ENCODE measurements around the gene TMEM39B.
A peak's percentile ranks its signal among the peaks of the same experiment; 100 is the strongest.
"Not testable (repeated sequence)": the region's sequence is repeated elsewhere in the genome, so short reads cannot be mapped to it uniquely, and the experiment has no call there.

Gene TMEM39B

DNA sequence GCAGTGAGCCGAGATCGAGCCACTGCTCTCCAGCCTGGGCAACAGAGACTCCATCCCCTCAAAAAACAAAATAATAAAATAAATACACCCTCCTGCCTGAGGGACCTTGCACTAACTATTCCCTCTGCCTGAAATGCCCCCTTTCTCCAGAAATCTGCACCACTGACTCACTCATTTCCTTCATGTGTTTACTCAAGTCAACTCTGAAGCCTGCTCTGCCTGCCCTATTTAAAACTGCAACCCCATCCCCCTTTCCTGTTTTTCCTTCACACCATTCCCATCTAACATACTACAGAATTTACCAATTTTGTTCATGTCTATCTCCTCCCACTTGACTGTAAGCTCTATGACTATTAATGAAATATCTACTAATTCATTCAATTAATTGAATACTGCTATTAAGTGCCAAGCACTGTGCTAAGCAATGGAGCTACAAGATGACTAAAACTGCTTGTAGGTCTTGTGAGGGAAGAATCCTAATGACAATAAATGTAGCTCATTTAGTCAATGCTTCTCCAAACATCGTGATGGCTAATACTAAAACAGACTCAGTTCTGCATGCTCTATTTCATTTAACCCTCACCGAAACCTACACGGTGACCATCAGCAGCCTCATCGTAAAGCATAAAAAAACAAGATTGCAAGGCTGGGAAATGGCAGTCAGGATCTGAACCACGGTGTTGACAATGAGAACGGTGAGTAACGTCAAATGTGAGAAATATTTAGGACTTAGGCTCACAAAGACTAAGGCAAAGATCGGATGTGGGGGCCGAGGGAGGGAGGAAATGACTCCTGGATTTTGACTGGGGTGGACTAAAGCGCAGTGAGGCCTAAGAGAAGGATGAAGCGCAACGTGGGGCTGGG lies 749 bp upstream of the TMEM39B start:
- no peak for DNase-seq (ENCODE audit: low read depth)

DNA sequence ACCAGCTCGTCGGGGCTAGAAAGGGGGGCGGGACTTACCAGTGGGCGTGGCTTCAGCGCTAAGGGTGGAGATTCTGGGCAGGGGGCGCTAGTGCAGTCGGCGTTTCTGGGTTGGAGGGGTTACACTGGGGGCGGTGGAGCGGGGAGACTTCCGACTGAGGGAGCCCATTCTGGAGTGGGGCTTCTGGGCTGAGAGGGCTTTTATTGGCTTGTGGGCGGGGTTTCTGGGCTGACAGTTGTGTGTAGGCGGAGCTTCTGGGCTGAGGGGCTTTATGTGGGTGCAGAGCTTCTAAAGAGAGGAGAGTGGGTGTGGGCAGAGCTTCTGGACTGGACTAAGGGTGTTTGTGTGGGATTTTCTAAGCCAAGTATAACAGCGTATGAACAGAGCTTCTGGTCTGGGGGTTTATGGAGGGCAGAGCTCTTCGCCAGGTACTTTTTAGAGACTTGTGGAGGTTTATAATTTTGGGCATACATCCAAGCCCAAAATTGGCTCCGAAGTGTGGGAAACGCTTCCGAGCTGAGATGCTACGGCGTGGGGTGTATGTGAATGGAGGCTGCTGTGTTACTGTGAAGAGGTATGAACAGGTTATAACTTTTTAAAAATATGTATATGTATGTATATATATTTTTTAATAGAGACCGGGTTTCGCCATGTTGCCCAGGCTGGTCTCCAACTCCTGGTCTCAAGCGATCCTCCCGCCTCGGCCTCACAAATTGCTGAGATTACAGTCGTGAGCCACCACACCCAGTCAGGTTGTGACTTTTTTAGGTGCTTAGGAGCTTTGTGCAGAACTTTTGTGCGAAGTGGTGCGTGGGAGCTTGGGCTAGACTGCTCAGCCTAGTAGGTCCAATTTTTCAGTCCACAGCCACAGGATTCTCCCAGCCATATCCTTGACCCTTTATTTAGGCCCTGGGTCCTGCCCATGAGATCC lies 825 bp downstream of the TMEM39B start:
- no peak for DNase-seq (ENCODE audit: low read depth)

DNA sequence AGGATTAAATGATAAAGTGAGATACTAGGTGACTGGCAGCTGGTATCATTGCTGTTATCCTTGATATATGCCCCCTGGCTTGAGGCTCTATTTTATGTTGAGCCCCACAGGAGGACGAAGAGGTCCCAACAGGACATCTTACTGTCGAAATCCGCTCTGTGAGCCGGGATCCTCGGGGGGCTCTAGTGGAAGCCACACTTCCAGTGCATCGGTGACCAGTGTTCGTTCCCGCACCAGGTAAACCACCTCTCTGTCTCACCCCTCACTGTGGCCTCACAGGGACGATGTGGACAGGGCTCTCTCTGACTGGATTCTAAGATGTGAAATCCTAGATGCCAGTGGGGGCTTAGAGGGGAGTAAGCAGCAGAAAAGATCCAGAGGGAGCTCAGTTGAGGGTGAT lies 2.1 kb downstream of the TMEM39B start:
- no peak for DNase-seq (ENCODE audit: low read depth)

DNA sequence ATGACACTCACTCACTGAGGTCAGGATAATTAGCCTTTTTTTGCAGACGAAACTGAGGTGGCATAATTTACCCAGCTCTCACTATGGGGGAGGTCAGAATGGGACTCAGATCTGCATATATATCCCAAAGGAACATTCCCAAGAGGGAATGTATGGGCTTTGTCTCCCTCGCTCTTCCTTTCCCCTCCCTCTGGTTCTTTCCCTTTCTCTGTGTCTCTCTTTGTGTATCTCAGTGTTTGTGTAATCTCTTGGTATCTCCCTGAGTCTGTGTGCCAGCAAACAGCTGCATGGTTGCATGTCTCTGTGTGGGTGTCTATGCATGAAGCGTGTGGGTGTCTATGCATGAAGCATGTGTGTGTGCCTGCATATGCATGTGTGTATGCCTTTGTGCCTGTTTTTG lies 4.7 kb downstream of the TMEM39B start:
- no peak for DNase-seq (ENCODE audit: low read depth)

DNA sequence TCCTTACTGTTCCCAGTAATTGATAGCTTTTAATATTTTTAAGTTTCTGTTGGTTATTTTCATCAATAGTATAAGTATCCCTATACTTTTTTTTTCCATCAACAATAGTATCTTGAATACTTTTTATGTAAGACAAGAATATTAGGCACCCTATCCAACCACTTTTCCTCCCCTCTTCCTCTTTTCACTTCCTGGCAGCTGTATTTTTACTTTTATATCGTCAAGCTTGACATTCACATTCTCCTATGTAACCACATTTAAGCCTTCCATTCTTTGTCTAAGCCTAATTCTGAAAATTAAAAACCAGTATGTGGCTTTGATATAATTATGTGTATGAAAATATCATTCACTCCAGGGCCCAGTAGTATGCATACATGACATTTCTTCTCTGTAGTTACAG lies 9.3 kb downstream of the TMEM39B start:
- DNase-seq (ENCODE audit: low read depth), result no peak

DNA sequence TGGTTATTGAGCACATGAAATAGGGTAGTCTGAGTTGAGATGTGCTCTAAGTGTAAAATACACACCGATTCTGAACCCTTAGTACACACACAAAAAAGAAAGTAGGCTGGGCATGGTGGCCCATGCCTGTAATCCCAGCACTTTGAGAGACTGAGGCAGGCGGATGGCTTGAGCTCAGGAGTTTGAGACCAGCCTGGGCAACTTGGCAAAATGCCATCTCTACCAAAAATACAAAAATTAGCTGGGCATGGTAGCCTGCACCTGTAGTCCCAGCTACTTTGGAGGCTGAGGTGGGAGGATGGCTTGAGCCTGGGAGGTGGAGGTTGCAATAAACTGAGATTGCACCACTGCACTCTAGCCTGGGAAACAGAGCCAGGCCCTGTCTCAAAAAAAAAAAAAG lies 13.6 kb downstream of the TMEM39B start:
- DNase-seq (ENCODE audit: low read depth), result not testable (repeated sequence)

DNA sequence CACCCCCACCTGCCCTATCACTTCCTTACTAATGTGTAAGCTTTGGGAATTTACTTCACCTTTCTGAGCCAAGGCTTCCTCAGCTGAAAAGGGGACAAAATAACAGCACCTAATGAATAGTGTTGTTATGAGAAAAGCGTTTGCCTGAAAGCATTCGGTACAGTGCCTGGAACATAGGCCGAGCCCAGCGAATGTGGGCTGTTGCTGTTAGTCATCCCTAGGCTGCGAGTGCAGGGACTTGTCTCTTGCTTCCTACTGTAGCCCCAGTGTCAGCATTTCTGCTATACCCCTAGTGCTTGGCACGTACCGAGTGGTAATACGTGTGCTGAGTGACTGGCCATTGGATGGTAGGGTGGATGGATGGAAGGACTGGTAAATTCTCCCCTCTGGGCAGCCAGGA lies 18.4 kb downstream of the TMEM39B start:
- no peak for DNase-seq (ENCODE audit: low read depth)

DNA sequence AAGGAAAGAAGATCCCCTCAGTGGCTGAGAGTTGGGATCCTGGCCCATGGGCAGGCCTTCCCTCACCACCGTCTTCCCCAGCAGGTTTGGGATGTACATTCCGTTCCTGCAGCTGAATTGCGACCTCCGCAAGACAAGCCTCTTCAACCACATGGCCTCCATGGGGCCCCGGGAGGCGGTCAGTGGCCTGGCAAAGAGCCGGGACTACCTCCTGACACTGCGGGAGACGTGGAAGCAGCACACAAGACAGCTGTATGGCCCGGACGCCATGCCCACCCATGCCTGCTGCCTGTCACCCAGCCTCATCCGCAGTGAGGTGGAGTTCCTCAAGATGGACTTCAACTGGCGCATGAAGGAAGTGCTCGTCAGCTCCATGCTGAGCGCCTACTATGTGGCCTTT lies 18.9 kb downstream of the TMEM39B start:
- no peak for DNase-seq (ENCODE audit: low read depth)

DNA sequence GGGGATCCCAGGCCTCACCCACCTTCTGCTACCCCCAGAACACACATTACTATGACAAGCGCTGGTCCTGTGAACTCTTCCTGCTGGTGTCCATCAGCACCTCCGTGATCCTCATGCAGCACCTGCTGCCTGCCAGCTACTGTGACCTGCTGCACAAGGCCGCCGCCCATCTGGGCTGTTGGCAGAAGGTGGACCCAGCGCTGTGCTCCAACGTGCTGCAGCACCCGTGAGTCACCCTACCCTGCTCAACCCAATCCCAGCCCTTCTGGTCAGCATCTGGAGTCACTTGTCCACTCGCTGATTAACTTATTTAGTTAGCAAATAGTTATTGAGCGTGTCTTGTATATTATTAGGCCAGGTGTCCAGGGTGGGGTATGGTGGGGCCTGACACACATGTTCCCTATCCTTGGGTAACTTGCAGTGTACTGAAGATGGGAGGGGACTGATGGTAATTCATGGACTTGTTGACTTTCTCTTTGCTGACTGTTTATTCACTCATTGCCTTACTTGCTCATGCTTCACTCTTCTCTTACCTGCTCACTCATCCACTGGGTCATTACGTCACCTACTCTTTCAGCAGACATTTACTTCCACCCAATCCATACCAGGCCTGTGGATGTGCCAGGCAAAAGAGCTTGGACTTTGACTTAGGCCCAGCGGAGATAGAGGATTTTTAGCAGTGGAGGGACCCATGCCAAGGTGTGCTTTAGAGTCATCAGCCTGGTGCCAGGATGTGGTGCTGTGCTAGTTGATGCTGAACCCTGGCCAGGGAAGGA lies 22.2 kb downstream of the TMEM39B start:
- DNase-seq (ENCODE audit: low read depth), result no peak

DNA sequence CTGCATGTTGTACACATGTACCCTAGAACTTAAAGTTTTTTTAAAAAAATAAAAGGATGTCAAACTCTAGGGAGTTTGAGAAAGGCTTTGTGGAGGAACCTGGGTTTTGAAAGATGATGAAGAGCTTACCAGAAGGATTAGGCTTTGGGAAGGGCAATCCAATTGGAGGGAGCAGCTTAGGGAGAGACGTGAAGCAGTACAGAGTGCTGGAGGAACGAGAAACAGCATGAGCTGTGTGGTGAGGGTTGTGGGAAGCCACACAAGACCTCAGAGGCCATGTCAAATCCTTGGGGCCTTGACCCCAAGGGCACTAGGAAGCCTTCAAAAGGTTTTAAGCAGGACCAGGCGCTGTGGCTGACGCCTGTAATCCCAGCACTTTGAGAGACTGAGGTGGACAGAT lies 26.7 kb downstream of the TMEM39B start:
- DNase-seq (ENCODE audit: low read depth), result no peak

DNA sequence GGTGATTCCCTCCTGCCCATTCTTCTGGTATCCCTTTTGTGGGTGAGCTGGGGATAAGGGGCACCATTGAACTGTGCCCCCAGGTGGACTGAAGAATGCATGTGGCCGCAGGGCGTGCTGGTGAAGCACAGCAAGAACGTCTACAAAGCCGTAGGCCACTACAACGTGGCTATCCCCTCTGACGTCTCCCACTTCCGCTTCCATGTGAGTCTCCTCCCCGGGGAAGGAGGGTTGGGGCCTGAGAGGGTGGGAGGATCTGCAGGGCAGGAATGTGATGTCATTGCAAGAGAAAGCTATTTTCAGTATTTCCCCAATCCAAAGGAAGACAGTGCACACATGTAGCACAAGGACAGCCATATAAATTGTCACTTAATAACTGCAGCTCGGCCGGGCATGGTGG lies 27.6 kb downstream of the TMEM39B start:
- DNase-seq (ENCODE audit: low read depth), result no peak

DNA sequence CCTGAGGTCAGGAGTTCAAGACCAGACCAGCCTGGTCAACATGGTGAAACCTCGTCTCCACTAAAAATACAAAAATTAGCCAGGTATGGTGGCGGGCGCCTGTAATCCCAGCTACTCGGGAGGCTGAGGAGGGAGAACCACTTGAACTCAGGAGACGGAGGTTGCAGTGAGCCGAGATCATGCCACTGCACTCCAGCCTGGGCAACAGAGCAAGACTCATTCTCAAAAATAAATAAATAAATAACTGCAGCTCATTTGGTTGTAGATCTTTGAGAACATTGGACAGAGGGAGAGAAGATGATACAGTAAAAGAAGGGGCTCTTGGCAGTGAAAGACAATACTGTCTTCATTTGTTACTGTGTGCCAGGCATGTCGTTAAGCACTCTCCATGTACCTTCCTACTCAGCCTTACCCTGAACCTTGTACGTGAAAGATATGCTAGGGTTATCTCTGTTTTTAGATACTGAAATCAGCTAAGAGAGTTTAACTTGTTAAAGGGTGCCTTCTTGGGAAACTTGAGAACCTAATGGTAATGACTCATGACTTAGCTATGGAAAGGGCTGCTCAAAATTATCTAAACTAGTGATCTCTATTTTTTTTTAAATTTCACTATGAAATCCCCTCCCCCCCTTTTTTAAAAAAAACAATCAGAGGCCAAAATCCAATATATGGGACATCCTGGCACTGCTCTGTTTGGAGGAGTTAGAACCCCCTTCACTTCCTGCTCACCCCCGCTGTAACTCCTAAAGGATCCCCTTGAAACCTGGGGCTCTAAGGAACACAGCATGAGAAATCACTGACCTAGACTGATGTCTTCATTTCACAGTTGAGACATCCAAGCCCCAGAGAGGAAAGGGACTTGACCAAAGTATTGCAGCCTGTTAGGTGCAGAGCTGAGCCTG lies 28.3 kb downstream of the TMEM39B start:
- no peak for DNase-seq (ENCODE audit: low read depth)

DNA sequence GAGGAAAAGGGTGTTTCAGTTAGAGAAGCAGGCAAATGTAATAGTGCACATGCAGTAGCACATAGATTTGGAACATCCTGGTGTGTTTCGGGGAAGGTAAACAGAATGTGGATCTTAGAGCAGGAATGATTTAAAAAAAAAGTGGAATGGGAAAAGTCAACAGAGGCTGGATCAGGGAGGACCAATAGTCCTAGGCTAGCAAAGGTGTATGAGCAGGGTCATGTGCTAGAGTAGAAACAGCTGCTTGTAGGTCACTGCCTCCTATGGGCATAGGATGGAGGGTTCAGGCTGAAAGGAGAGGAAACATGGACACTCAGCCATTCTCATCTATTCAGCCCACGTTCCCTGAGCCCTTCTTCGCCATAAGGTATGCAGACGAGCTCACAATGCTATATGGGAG lies 31.4 kb downstream of the TMEM39B start:
- DNase-seq (ENCODE audit: low read depth), result no peak

DNA sequence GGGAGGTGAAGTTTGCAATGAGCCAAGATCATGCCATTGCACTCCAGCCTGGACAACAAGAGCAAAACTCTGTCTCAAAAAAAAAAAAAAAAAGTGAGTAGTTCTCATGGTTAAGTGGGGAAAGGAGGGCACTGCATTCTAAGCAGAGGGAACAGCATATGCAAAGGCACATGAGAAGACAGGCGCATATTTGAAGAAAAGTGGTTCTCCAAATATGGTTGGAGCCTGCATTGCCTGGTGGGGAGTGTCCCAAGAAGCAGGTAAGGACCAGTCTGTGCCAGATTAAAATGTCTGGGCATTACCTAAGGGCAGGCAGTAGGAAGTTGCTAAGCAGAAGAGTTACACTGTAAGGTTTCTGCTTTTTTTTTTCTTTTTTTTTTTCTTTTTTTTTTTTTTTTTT lies 32.6 kb downstream of the TMEM39B start:
- DNase-seq (ENCODE audit: low read depth), result no peak

DNA sequence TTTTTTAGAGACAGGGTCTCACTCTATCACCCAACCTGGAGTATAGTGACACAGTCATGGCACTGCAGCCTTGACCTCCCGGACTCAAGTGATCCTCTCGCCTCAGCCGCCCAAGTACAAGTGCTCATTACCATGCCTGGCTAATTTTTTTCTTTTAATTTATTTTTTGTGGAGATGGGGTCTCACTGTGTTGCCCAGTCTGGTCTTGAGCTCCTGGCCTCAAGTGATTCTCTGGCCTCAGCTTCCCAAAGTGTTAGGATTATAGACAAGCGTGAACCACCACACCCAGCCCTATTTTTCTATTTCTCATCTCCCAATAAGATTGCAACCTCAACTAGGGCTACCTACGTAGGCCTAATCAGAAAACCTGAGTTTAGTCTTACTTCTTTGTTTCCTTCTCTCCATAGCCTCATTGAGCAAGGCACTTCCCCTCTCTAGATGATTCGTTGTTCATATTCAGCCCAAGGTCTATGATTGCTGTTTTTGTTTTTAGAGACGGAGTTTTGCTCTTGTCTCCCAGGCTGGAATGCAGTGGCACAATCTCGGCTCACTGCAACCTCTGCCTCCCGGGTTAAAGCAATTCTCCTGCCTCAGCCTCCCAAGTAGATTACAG lies 34.0 kb downstream of the TMEM39B start:
- DNase-seq (ENCODE audit: low read depth), result no peak

DNA sequence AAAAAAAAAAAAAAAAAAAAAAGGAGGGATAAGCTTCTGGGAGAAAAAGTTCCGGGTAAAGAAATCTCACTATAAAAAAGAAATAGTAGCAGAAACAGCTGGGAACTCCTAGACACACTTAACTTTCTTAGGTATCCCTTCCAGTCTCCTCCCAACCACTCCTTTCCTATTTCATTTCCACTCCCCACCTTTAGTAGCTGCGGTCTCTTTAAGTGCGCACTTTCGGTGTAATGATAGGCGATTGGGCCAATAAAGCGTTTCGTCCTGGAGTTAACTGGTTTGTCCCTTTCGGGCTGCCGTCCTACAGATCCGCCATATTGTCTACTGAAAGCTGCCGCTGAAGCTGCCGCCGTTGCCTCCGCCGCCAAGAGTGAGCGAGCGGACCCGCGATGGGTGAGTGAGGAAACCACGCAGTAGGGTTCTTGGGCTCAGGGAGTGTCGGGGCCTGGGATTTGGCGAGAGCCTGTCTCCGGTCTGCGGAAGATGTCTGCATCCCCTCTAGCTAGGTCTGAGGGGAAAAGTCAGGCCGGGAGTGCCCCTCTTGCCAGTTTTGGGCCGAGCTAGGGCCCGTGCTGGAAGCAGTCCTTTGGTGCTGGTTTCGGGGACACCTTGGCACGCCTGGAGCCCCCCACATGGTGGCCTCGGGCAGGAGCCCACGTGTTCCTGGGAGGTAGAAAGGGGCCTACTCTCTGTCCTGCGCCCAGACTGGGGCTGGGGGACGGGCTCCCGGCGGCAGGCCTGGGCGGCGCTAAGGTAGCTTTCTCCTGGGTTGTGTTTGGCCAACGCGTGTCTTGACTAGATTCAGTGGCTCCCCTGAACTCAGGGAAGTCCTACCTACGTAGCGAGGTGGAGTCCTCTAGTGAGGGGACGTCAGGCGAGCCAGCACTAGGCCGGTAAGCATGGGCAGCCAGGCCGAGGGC lies 35.3 kb downstream of the TMEM39B start, which contains the start of gene KPNA6:
Gene KPNA6 (plus strand): TSS at position 315 of the 920 bp plus-strand sequence. CDS start 75 bp downstream, at position 390.
- peak; percentile 85 for DNase-seq (ENCODE audit: low read depth)

DNA sequence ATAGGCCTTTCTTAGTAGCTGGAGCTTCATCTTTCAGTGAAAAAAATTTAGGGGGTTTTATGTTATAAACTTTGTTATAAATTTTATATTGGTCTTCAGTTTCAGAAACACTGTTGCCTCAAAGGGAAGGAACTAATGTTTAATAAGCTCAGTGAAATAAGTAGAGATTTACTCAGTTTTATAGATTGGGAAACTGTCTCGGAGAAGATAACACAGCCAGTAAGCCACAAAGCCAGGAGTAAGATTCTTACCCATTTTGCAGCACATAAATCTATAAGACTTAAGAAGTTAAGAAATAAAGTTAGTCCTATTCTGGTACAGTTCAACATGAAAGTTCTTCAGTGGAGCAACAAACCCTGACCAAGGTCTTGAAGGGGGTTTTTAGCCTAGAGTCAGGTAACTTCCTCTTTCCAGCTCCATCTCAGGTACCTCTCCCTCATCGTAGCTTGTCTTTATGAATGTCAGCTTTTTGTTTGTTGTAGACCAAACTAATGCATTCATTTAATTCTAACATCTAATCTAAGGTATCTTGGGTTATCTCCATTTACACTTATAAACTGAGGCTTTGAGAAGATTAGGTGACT lies 38.4 kb downstream of the TMEM39B start:
- no peak for DNase-seq (ENCODE audit: low read depth)

DNA sequence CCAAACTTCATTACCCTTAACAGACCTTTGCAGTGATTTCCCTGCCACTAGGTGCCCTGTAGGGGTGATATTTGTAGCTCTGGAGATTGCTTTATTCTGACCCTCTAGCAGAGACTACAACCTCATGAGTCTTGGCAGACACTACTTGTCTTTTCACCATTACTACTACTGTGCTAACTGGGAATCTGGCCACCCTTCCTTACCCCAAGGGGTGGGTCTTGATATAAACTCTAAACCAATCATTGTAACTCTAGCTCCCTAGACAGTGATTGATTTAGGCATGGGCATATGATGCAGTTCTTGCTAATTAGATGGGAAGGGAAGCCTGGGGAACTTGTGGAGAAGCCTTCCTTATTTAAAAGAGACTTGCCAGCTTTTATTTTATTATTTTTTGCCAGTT lies 39.0 kb downstream of the TMEM39B start:
- DNase-seq (ENCODE audit: low read depth), result no peak

DNA sequence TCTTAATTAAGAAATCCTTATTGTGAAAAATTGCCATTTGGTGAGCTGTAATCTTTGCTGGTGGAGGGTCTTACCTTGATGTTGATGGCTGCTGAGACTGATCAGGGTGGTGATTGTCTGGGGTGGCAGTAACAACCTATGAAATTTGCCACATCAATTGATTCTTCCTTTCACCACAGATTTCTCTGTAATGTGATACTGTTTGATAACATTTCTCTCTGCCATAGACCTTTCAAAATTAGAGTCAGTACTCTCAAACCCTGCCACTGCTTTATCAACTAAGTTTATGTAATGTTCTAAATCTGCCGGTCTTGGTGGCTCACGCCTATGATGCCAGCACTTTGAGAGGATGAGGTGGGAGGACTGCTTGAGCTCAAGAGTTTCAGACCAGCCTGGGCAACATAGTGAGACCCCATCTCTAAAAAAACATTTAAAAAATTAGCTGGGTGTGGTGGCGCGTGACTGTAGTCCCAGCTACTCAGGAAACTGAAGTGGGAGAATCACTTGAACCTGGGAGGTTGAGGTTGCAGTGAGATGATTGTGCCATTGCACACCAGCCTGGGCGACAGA lies 40.2 kb downstream of the TMEM39B start:
- no peak for DNase-seq (ENCODE audit: low read depth)
